Activated T-cell treated with anti-CD3 and anti-CD28 coated beads, Interleukin-2, amount 50 U/mL, for 72 hours (primary cell): ENCODE results near the gene KRT78. TPM values are rescaled to one million over a fixed set of nuclear protein-coding genes. Genes with fewer than 3 reads are reported as not detected.
"Not testable (repeated sequence)": the region's sequence is repeated elsewhere in the genome, so short reads cannot be mapped to it uniquely, and the experiment has no call there.

Experiments
- ATAC-seq, 2 donors: fragments of 150-1000 bp; cut with Tn5 transposase; replicated peaks in 1 of 2; 2 replicates each; pipeline ENCODE4 v1.10.0; 2021; ENCODE audit warnings: moderate library complexity in 2 of 2, mild to moderate bottlenecking in 1 of 2
- DNase-seq, 2 donors: peaks; one replicate each; pipeline ENCODE4 v3.0.0; 2021 to 2022; ENCODE audit warnings: mixed read lengths in 1 of 2
- H3K27ac Mint-ChIP-seq: one replicate; pipeline ENCODE4 v1.8.0; 2022; ENCODE audit warnings: mild to moderate bottlenecking, moderate library complexity, mixed read lengths
- H3K27me3 Mint-ChIP-seq: one replicate; pipeline ENCODE4 v1.8.0; 2022; ENCODE audit warnings: low read depth, mixed read lengths
- H3K36me3 Mint-ChIP-seq, 2 donors: one replicate each; pipeline ENCODE4 v1.8.0; 2022; ENCODE audit warnings: mixed read lengths in 2 of 2, mild to moderate bottlenecking in 1 of 2; ENCODE audit not compliant: insufficient read depth in 2 of 2
- H3K4me1 Mint-ChIP-seq: one replicate; pipeline ENCODE4 v1.8.0; 2022; ENCODE audit warnings: low read depth, mixed read lengths
- H3K4me3 Mint-ChIP-seq, 2 donors: one replicate each; pipeline ENCODE4 v1.8.0; 2022; ENCODE audit warnings: mild to moderate bottlenecking in 2 of 2, mixed read lengths in 2 of 2, moderate library complexity in 2 of 2
- H3K9me3 Mint-ChIP-seq, 2 donors: one replicate each; pipeline ENCODE4 v1.8.0; 2022; ENCODE audit warnings: mixed read lengths in 2 of 2
- total RNA-seq, 2 donors: library from RNA; stranded (reverse); gene quantifications; one replicate each; pipeline ENCODE4 v1.2.3, GENCODE V29; 2022

KRT78 gene
- total RNA-seq, 2 donors from 2014 or later: not detected

DNA sequence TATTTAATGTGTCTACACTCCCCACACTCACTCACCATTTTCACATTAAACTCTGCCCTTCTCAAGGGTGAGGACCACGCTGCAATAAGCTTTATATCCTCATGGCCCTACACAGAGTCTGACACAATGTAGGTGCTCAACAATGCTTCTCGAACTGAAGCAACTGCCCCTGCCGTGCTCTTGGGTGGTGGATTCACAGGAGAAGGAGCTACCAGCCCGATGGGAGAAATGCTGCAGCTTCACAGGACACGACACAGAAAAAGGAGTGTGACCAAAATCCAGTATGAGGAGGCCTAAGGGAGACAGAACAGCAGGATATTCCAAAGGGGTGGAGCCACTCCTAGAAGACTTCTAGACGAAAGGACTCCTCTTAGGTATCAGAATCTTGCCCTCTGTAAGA is 46.4 kb downstream of the KRT78 start:
- ATAC-seq (no peak), DNase-seq (no peak)
- Mint-ChIP-seq H3K4me3 (no peak overlapping the region), H3K27ac (no peak overlapping the region), H3K9me3 (no peaks in the 10 kb centered on the region), H3K27me3 (no peaks in the 10 kb centered on the region), H3K36me3 (no peaks in the 10 kb centered on the region), H3K4me1 (no peaks in the 10 kb centered on the region)

DNA sequence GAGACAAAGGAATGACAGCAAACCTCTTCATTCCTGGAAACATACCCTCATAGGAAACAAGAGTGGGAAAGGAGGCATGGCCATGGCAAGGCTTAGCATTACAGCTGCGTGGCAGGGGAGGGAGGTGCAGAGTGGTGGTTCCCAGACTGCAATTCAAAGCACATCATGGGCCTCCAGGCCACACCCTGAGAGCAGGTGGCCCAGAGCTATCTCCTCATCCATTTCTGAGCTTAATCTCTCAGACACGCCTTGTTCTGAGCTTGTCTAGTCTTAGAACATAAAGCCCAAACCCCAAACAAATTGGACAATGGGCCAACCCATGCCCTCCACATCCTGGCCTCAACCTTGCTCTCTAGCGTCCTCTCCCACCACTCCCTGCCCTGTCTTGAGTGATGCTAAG is 47.0 kb downstream of the KRT78 start:
- Mint-ChIP-seq H3K27me3 (no peaks in the 10 kb centered on the region), H3K9me3 (no peaks in the 10 kb centered on the region), H3K4me1 (no peaks in the 10 kb centered on the region), H3K27ac (no peak overlapping the region), H3K36me3 (no peaks in the 10 kb centered on the region), H3K4me3 (no peak overlapping the region)
- DNase-seq: no peak
- ATAC-seq: no peak

- no peak overlapping the region for H3K27ac Mint-ChIP-seq
- DNase-seq (no peak), ATAC-seq (no peak)
- H3K4me3 Mint-ChIP-seq: no peak overlapping the region
- H3K9me3 Mint-ChIP-seq: no peaks in the 10 kb centered on the region
- no peaks in the 10 kb centered on the region for H3K4me1 Mint-ChIP-seq
- no peaks in the 10 kb centered on the region for H3K27me3 Mint-ChIP-seq
- H3K36me3 Mint-ChIP-seq: no peaks in the 10 kb centered on the region
These were observed 48.4 kb downstream of the KRT78 start for GRCh38 chr12:52800259-52800917.

- DNase-seq: no peak
- Mint-ChIP-seq H3K4me3 (no peak overlapping the region), H3K9me3 (no peaks in the 10 kb centered on the region), H3K27ac (no peak overlapping the region), H3K27me3 (no peaks in the 10 kb centered on the region), H3K36me3 (no peaks in the 10 kb centered on the region), H3K4me1 (peaks cover 3% of the 10 kb centered on the region)
- no peak for ATAC-seq
These were observed 49.1 kb downstream of the KRT78 start for GRCh38 chr12:52799505-52800211.

DNA sequence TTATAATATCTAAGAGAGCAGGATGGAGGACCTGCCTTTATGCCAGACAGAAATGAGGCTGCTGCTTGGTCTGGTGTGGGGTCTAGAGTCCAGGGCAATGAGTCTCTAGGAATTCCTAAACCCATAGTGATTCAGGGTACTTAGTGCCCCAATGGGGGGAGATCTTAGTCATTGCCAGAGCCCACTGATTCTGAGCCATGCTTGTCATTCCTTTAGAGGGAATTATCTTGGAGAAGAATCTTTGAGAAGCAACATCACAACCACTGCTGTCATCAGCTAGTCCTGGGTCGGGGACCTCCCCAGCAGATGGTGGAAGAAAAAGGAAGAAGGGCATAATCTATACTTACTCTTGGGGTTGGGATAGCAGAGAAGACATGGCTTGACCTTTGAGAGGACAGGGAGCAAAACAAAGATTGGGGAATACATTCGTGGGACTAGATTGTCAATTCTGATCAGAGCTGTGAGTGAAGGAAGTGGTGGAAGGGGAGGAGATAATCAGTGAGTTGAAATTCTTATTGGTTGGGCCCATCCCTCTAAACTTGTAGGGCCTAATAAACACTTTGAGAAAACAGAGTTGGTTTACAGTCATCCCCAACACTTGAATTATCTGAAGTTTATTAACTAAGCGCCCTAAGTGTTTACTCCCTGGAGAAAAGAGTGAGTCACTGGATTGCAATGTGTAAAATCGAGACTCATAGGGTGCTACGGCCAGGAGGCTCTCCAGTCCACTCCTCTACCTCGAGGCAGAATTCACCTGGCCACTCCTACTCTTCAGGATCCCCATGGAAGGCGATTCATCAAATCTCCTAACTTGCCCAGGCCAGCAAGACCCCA is 49.9 kb downstream of the KRT78 start:
- peaks cover 10% of the 10 kb centered on the region for H3K4me1 Mint-ChIP-seq
- no peak overlapping the region for H3K27ac Mint-ChIP-seq
- DNase-seq (no peak), ATAC-seq (no peak)
- no peaks in the 10 kb centered on the region for H3K27me3 Mint-ChIP-seq
- no peaks in the 10 kb centered on the region for H3K36me3 Mint-ChIP-seq
- H3K4me3 Mint-ChIP-seq: no peak overlapping the region
- no peaks in the 10 kb centered on the region for H3K9me3 Mint-ChIP-seq

DNA sequence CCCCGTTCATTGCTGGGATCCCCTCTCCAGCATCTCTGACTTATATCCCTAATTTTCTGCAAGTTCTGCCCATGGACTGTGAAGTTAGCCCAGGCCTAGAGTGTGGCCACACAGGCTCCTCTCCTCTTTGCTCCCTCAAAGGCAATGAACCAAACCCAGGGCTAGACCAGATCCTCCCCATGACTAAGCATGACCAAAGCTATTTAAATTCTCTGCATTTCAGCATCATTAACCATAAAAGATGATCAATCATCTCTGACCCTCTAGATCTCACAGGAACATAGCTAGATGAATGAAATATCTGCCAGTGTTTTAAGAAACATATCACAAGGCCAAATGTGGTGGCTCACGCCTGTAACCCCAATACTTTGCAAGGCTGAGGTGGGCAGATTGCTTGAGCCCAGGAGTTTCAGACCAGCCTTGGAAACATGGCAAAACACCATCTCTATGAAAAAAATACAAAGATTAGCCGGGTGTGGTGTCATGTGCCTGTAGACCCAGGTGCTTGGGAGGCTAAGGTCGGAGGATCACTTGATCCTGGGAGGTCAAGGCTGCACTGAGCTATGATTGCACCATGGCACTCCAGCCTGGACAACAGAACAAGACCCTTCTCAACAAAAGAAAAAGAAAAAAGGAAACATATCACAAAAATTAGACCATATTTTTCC is 50.7 kb downstream of the KRT78 start:
- Mint-ChIP-seq H3K9me3 (no peaks in the 10 kb centered on the region), H3K36me3 (no peaks in the 10 kb centered on the region)

DNA sequence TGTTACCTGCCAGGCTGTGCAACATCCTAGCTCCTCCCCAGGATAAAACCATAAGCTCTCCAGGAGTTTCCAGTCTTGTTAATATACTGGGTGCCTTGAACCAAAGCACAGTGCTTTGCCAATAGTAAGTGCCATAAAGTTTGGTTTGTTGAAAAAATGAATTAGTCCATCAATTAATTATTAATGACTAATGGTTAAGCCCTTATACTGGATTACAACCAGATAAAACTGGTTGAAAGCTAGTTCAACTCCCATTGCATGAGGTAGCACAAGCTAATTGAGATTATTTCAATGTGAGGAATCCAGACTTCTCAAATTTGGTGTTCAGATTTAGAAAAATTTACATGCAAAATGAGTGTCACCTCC is 51.3 kb downstream of the KRT78 start:
- no peaks in the 10 kb centered on the region for H3K27me3 Mint-ChIP-seq
- no peak overlapping the region for H3K4me3 Mint-ChIP-seq
- ATAC-seq: no peak
- H3K4me1 Mint-ChIP-seq: peaks cover 24% of the 10 kb centered on the region
- no peaks in the 10 kb centered on the region for H3K36me3 Mint-ChIP-seq
- DNase-seq: no peak
- no peak overlapping the region for H3K27ac Mint-ChIP-seq
- H3K9me3 Mint-ChIP-seq: no peaks in the 10 kb centered on the region

More for the DNA sequence above, 50.7 kb downstream of the KRT78 start:
- no peak for DNase-seq
- H3K4me3 Mint-ChIP-seq: no peak overlapping the region
- H3K27me3 Mint-ChIP-seq: no peaks in the 10 kb centered on the region
- H3K27ac Mint-ChIP-seq: no peak overlapping the region
- peaks cover 18% of the 10 kb centered on the region for H3K4me1 Mint-ChIP-seq
- no peak for ATAC-seq

DNA sequence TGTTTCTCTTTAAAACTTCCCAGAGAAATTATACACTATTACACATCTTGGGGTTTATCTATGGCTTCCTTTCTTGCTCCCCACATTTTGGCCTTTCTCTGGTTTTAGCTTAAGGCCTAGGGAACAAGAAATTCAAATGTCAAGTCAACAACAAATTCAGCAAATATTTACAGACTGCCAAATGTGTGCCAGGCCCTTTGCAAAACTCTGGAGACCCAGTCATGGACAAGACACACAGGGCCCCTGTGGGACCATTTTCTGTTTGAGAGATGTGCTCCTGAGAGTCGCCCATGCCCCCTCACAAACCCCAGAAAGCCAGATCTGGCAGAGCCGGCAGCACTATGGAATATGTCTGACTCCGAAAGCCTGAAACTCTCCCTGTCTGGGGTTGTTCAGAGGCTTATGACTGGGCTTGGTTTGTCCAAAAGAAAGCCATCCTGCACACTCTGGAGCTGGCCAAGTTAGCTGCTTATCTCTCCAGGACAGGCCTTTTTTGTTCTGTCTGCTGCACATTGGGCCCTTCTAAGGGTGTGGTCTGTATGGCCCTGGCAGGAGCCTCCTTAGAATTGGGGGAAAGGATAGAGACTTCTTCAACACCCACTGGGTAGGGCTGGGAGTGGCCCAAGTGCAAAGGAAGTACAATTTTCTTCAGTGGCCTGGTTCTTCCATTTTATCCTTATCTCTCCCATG is 51.8 kb downstream of the KRT78 start:
- Mint-ChIP-seq H3K36me3 (no peaks in the 10 kb centered on the region), H3K27ac (no peak overlapping the region), H3K27me3 (peaks cover under 1% of the 10 kb centered on the region), H3K4me3 (no peak overlapping the region), H3K9me3 (no peaks in the 10 kb centered on the region), H3K4me1 (peaks cover 29% of the 10 kb centered on the region)
- DNase-seq: no peak
- ATAC-seq: no peak

- Mint-ChIP-seq H3K4me1 (peaks cover 35% of the 10 kb centered on the region), H3K27me3 (peaks cover 6% of the 10 kb centered on the region), H3K4me3 (no peak overlapping the region), H3K36me3 (no peaks in the 10 kb centered on the region), H3K27ac (no peak overlapping the region), H3K9me3 (no peaks in the 10 kb centered on the region)
- DNase-seq (no peak), ATAC-seq (no peak)
These were observed 52.4 kb downstream of the KRT78 start for GRCh38 chr12:52796429-52796794.

- Mint-ChIP-seq H3K4me3 (no peak within 1 kb of the TSS), H3K9me3 (no peaks in the 10 kb centered on the region), H3K36me3 (no peaks in the 10 kb centered on the region), H3K27ac (no peak within 1 kb of the TSS), H3K4me1 (peaks cover 36% of the 10 kb centered on the region), H3K27me3 (peaks cover 8% of the 10 kb centered on the region)
- ATAC-seq: no peak
- DNase-seq: no peak
These were observed 52.9 kb downstream of the KRT78 start, which contains the start of gene KRT3 for GRCh38 chr12:52795694-52796428. KRT3 (minus strand) TSS chr12:52796117; CDS start chr12:52796042, 75 bp downstream.

- H3K27ac Mint-ChIP-seq, ATAC-seq, DNase-seq, H3K36me3 Mint-ChIP-seq, H3K9me3 Mint-ChIP-seq, H3K4me3 Mint-ChIP-seq: not testable (repeated sequence)
- H3K27me3 Mint-ChIP-seq: peaks cover 14% of the 10 kb centered on the region
- peaks cover 41% of the 10 kb centered on the region for H3K4me1 Mint-ChIP-seq
These were observed 53.5 kb downstream of the KRT78 start for GRCh38 chr12:52795332-52795674.
